ENCODE data around the gene CLCN3.

DNA sequence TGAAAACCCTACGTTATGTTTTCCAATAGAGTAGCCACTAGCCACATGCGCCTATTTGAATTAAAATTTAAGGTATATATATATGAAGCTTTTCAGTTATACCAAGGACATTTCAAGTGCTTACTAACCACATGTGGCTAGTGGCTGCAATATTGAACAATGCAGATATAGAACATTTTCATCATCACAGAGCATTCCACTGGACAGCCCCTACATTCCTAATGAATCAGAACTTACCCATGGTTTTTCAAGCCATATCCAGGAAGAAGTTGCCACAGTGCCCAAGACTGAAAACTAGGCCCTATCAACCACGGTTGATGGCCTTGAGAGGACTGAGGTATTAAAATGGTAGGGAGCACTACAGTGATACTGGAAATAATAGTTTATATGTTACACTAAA is 37.7 kb upstream of the CLCN3 start:
- TF ChIP-seq, protein P1, sequence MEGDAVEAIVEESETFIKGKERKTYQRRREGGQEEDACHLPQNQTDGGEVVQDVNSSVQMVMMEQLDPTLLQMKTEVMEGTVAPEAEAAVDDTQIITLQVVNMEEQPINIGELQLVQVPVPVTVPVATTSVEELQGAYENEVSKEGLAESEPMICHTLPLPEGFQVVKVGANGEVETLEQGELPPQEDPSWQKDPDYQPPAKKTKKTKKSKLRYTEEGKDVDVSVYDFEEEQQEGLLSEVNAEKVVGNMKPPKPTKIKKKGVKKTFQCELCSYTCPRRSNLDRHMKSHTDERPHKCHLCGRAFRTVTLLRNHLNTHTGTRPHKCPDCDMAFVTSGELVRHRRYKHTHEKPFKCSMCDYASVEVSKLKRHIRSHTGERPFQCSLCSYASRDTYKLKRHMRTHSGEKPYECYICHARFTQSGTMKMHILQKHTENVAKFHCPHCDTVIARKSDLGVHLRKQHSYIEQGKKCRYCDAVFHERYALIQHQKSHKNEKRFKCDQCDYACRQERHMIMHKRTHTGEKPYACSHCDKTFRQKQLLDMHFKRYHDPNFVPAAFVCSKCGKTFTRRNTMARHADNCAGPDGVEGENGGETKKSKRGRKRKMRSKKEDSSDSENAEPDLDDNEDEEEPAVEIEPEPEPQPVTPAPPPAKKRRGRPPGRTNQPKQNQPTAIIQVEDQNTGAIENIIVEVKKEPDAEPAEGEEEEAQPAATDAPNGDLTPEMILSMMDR (conservative IDR thresholded peaks at IDR 0.05; ENCODE audit: low read length): no peak
- TF ChIP-seq EZH2phosphoT487 (IDR thresholded peaks at IDR 0.05; ENCODE audit: borderline replicate concordance, low read depth, low read length): no peak

All from OCI-LY7 (cell line).